Measurements from ENCODE around the gene PRM3.

The PRM3 gene

GRCh38 chr16:11264155-11264832 lies 9.1 kb downstream of the PRM3 start:
- no peak for DNase-seq (ENCODE audit: low spot score in 2 of 2)
- no peaks in the 10 kb centered on the region for H3K27me3 Mint-ChIP-seq
- no peaks in the 10 kb centered on the region for H3K9me3 Mint-ChIP-seq
- no peak overlapping the region for H3K27ac Mint-ChIP-seq
- peak; percentile 66 for ATAC-seq (ENCODE audit: low read depth)
- no peak overlapping the region for H3K4me3 Mint-ChIP-seq
- H3K4me1 Mint-ChIP-seq: peaks cover 19% of the 10 kb centered on the region
- no peaks in the 10 kb centered on the region for H3K36me3 Mint-ChIP-seq

- H3K4me3 Mint-ChIP-seq: no peak overlapping the region
- H3K4me1 Mint-ChIP-seq: peaks cover 23% of the 10 kb centered on the region
- H3K9me3 Mint-ChIP-seq: no peaks in the 10 kb centered on the region
- no peak for DNase-seq (ENCODE audit: low spot score in 2 of 2)
- peak; percentile 24 for ATAC-seq (ENCODE audit: low read depth)
- no peaks in the 10 kb centered on the region for H3K27me3 Mint-ChIP-seq
- H3K27ac Mint-ChIP-seq: no peak overlapping the region
- no peaks in the 10 kb centered on the region for H3K36me3 Mint-ChIP-seq
Observed at GRCh38 chr16:11263737-11264136, 9.7 kb downstream of the PRM3 start.

GRCh38 chr16:11262915-11263314 lies 10.5 kb downstream of the PRM3 start:
- no peak overlapping the region for H3K4me3 Mint-ChIP-seq
- no peak overlapping the region for H3K27ac Mint-ChIP-seq
- DNase-seq (ENCODE audit: low spot score in 2 of 2) (no peak), ATAC-seq (ENCODE audit: low read depth) (no peak)
- peaks cover 28% of the 10 kb centered on the region for H3K4me1 Mint-ChIP-seq
- no peaks in the 10 kb centered on the region for H3K36me3 Mint-ChIP-seq
- H3K9me3 Mint-ChIP-seq: no peaks in the 10 kb centered on the region
- H3K27me3 Mint-ChIP-seq: no peaks in the 10 kb centered on the region

GRCh38 chr16:11260596-11260966 lies 12.8 kb downstream of the PRM3 start:
- Mint-ChIP-seq H3K4me3 (no peak overlapping the region), H3K27me3 (no peaks in the 10 kb centered on the region), H3K4me1 (peaks cover 35% of the 10 kb centered on the region), H3K36me3 (no peaks in the 10 kb centered on the region), H3K27ac (no peak overlapping the region), H3K9me3 (no peaks in the 10 kb centered on the region)
- ATAC-seq (ENCODE audit: low read depth) (no peak), DNase-seq (ENCODE audit: low spot score in 2 of 2) (no peak)

- H3K27me3 Mint-ChIP-seq: no peaks in the 10 kb centered on the region
- DNase-seq (ENCODE audit: low spot score in 2 of 2): no peak
- H3K4me3 Mint-ChIP-seq: no peak overlapping the region
- peaks cover 35% of the 10 kb centered on the region for H3K4me1 Mint-ChIP-seq
- H3K27ac Mint-ChIP-seq: no peak overlapping the region
- no peaks in the 10 kb centered on the region for H3K36me3 Mint-ChIP-seq
- ATAC-seq (ENCODE audit: low read depth): no peak
- no peaks in the 10 kb centered on the region for H3K9me3 Mint-ChIP-seq
Observed at GRCh38 chr16:11259655-11260595, 13.5 kb downstream of the PRM3 start.

GRCh38 chr16:11258553-11259492 lies 14.6 kb downstream of the PRM3 start:
- no peaks in the 10 kb centered on the region for H3K27me3 Mint-ChIP-seq
- H3K4me3 Mint-ChIP-seq: peak overlapping the region; percentile 61
- peaks cover 28% of the 10 kb centered on the region for H3K4me1 Mint-ChIP-seq
- H3K9me3 Mint-ChIP-seq: no peaks in the 10 kb centered on the region
- DNase-seq (ENCODE audit: low spot score in 2 of 2): peak in 1 of 2 donors; percentile 17
- no peaks in the 10 kb centered on the region for H3K36me3 Mint-ChIP-seq
- H3K27ac Mint-ChIP-seq: no peak overlapping the region
- ATAC-seq (ENCODE audit: low read depth): peak; percentile 7

GRCh38 chr16:11257131-11257938 lies 16.1 kb downstream of the PRM3 start:
- Mint-ChIP-seq H3K27ac (peak overlapping the region; percentile 98), H3K27me3 (no peaks in the 10 kb centered on the region), H3K4me1 (peaks cover 28% of the 10 kb centered on the region), H3K9me3 (no peaks in the 10 kb centered on the region), H3K4me3 (peak overlapping the region; percentile 99), H3K36me3 (no peaks in the 10 kb centered on the region)
- DNase-seq (ENCODE audit: low spot score in 2 of 2) (no peak), ATAC-seq (ENCODE audit: low read depth) (no peak)

- ATAC-seq (ENCODE audit: low read depth) (no peak), DNase-seq (ENCODE audit: low spot score in 2 of 2) (no peak)
- Mint-ChIP-seq H3K27ac (peak overlapping the region; percentile 98), H3K4me3 (peak overlapping the region; percentile 99), H3K36me3 (peaks cover 2% of the 10 kb centered on the region), H3K4me1 (peaks cover 33% of the 10 kb centered on the region), H3K9me3 (no peaks in the 10 kb centered on the region), H3K27me3 (no peaks in the 10 kb centered on the region)
Observed at GRCh38 chr16:11256661-11257130, 16.7 kb downstream of the PRM3 start.

GRCh38 chr16:11255737-11256660 lies 17.4 kb downstream of the PRM3 start, which contains the start of gene SOCS1:
SOCS1 (minus strand) TSS chr16:11256204; CDS start chr16:11255478, 726 bp downstream.
- DNase-seq (ENCODE audit: low spot score in 2 of 2): peak; percentile 88 to 90
- Mint-ChIP-seq H3K4me3 (peak within 1 kb of the TSS; percentile 99), H3K27ac (peak within 1 kb of the TSS; percentile 98), H3K4me1 (peaks cover 33% of the 10 kb centered on the region), H3K9me3 (no peaks in the 10 kb centered on the region), H3K36me3 (peaks cover 2% of the 10 kb centered on the region), H3K27me3 (no peaks in the 10 kb centered on the region)
- peak; percentile 68 for ATAC-seq (ENCODE audit: low read depth)

- H3K9me3 Mint-ChIP-seq: no peaks in the 10 kb centered on the region
- peak; percentile 63 to 69 for DNase-seq (ENCODE audit: low spot score in 2 of 2)
- H3K27ac Mint-ChIP-seq: peak overlapping the region; percentile 88
- peaks cover 2% of the 10 kb centered on the region for H3K36me3 Mint-ChIP-seq
- H3K4me1 Mint-ChIP-seq: peaks cover 33% of the 10 kb centered on the region
- peak overlapping the region; percentile 86 for H3K4me3 Mint-ChIP-seq
- ATAC-seq (ENCODE audit: low read depth): peak; percentile 45
- H3K27me3 Mint-ChIP-seq: no peaks in the 10 kb centered on the region
Observed at GRCh38 chr16:11254913-11255736, 18.3 kb downstream of the PRM3 start.

- Mint-ChIP-seq H3K36me3 (peaks cover 2% of the 10 kb centered on the region), H3K27ac (peak overlapping the region; percentile 88), H3K4me3 (peak overlapping the region; percentile 86), H3K4me1 (peaks cover 30% of the 10 kb centered on the region), H3K9me3 (no peaks in the 10 kb centered on the region), H3K27me3 (no peaks in the 10 kb centered on the region)
- no peak for DNase-seq (ENCODE audit: low spot score in 2 of 2)
- ATAC-seq (ENCODE audit: low read depth): no peak
Observed at GRCh38 chr16:11253995-11254912, 19.2 kb downstream of the PRM3 start.
